Astrocyte (in vitro differentiated cells and primary cell): Measurements from ENCODE around the gene TBC1D8. TPM values are rescaled to one million over a fixed set of nuclear protein-coding genes. Genes with fewer than 3 reads are reported as not detected.

Source experiments
- DNase-seq: peaks from one replicate; pipeline ENCODE4 v3.0.0-alpha.2; 2010; ENCODE audit warnings: low read depth
- FAIRE-seq: peaks from 2 replicates; lab custom pipeline; 2011; peaks lifted over from hg19 to GRCh38; lab: Jason Lieb, UNC
- H2AFZ ChIP-seq: 2 replicates; pipeline ENCODE4 v1.6.0; 2012; ENCODE audit warnings: low read depth, low read length, inconsistent platforms
- H3K27ac ChIP-seq: 2 replicates; pipeline ENCODE4 v1.5.1; 2011; ENCODE audit warnings: low read depth, low read length, inconsistent platforms
- H3K27me3 ChIP-seq: 2 replicates; pipeline ENCODE4 v1.6.0; 2011; ENCODE audit warnings: low read length, inconsistent platforms; ENCODE audit not compliant: insufficient read depth
- H3K36me3 ChIP-seq: 2 replicates; pipeline ENCODE4 v1.5.1; 2011; ENCODE audit warnings: low read length, inconsistent platforms; ENCODE audit not compliant: insufficient read depth
- H3K4me1 ChIP-seq: 2 replicates; pipeline ENCODE4 v1.5.1; 2011; ENCODE audit warnings: low read length, inconsistent platforms; ENCODE audit not compliant: insufficient read depth
- H3K4me2 ChIP-seq: 2 replicates; pipeline ENCODE4 v1.6.0; 2012; ENCODE audit warnings: low read length, inconsistent platforms
- H3K4me3 ChIP-seq: 2 replicates; pipeline ENCODE4 v1.5.1; 2011; ENCODE audit warnings: low read depth, mild to moderate bottlenecking, low read length, inconsistent platforms; ENCODE audit not compliant: insufficient read depth
- H3K79me2 ChIP-seq: 2 replicates; pipeline ENCODE4 v1.6.0; 2012; ENCODE audit warnings: mild to moderate bottlenecking, low read length, inconsistent platforms; ENCODE audit not compliant: insufficient read depth
- H3K9ac ChIP-seq: 2 replicates; pipeline ENCODE4 v1.6.0; 2012; ENCODE audit warnings: mild to moderate bottlenecking, low read length, inconsistent platforms
- H3K9me3 ChIP-seq: 2 replicates; pipeline ENCODE4 v1.5.1; 2012; ENCODE audit warnings: low read depth, mild to moderate bottlenecking, low read length, inconsistent platforms; ENCODE audit not compliant: insufficient read depth
- H4K20me1 ChIP-seq: 2 replicates; pipeline ENCODE4 v1.6.0; 2012; ENCODE audit warnings: low read length, inconsistent platforms; ENCODE audit not compliant: insufficient read depth
- H3K27ac Mint-ChIP-seq: one replicate; pipeline ENCODE4 v1.8.0; 2021; ENCODE audit warnings: mild to moderate bottlenecking, mixed read lengths; ENCODE audit not compliant: unreplicated experiment
- H3K27me3 Mint-ChIP-seq: one replicate; pipeline ENCODE4 v1.8.0; 2021; ENCODE audit warnings: low read depth, mixed read lengths; ENCODE audit not compliant: unreplicated experiment
- H3K36me3 Mint-ChIP-seq: one replicate; pipeline ENCODE4 v1.8.0; 2021; ENCODE audit warnings: low read depth, mixed read lengths; ENCODE audit not compliant: unreplicated experiment
- H3K4me1 Mint-ChIP-seq: one replicate; pipeline ENCODE4 v1.8.0; 2021; ENCODE audit warnings: low read depth, mixed read lengths; ENCODE audit not compliant: unreplicated experiment
- H3K4me3 Mint-ChIP-seq: one replicate; pipeline ENCODE4 v1.8.0; 2021; ENCODE audit warnings: mild to moderate bottlenecking, moderate library complexity, mixed read lengths; ENCODE audit not compliant: unreplicated experiment
- H3K9me3 Mint-ChIP-seq: one replicate; pipeline ENCODE4 v1.8.0; 2021; ENCODE audit warnings: mild to moderate bottlenecking, mixed read lengths; ENCODE audit not compliant: unreplicated experiment
- EZH2 ChIP-seq: IDR thresholded peaks from 2 replicates; pipeline ENCODE4 v1.6.1; 2012; ENCODE audit warnings: mild to moderate bottlenecking, low read length, inconsistent platforms; ENCODE audit not compliant: insufficient read depth
- total RNA-seq: library from RNA; stranded (reverse); gene quantifications from 2 replicates; pipeline ENCODE4 v1.2.1, GENCODE V29; 2021
- TF ChIP-seq, protein P1 (sequence below): IDR thresholded peaks from 2 replicates; pipeline ENCODE4 v1.5.1; 2011; ENCODE audit warnings: low read depth, mild to moderate bottlenecking, inconsistent platforms, low read length, moderate library complexity; ENCODE audit not compliant: insufficient read depth

Gene TBC1D8
- total RNA-seq, 1 donor from 2014 or later, result 2.4 TPM

DNA sequence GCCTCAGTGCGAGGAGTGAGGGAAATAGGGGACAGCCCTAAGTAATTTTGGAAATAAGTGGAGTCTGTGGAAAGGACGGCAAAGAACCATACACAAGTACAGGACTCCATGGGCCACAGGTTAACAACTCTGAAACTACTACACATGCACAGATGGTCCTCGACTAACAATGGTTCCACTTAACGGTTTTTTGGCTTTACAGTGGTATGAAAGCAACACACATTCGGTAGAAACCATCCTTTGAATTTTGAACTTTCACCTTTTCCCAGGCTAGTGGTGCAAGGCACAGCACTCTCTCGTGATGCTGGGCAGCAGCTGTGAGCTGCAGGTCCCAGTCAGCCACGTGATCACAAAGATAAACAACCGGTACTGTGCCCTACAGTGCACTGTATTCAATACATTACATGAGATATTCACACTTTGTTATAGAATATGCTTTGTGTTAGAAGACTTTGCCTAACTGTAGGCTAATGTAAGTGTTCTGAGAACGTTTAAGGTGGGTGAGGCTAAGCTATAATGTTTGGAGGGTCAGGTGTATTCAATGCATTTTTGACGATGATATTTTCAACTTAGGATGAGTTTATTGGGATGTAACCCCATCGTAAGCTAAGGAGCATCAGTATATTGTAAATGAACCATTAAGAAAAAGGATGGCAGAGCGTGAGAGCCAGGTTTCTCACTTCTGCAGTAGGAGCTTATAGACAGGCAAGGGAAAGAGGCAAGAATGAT lies 44.6 kb downstream of the TBC1D8 start:
- Mint-ChIP-seq H3K4me1 (no peaks in the 10 kb centered on the region), H3K9me3 (peaks cover 7% of the 10 kb centered on the region), H3K4me3 (no peak overlapping the region), H3K36me3 (no peaks in the 10 kb centered on the region), H3K27me3 (no peaks in the 10 kb centered on the region), H3K27ac (no peak overlapping the region)
- Histone ChIP-seq H3K27me3 (no peaks in the 10 kb centered on the region), H3K4me1 (no peaks in the 10 kb centered on the region), H3K4me2 (no peak overlapping the region), H2AFZ (no peak overlapping the region), H4K20me1 (no peaks in the 10 kb centered on the region), H3K27ac (no peak overlapping the region), H3K79me2 (no peaks in the 10 kb centered on the region), H3K9me3 (no peaks in the 10 kb centered on the region), H3K9ac (no peak overlapping the region), H3K4me3 (no peak overlapping the region), H3K36me3 (no peaks in the 10 kb centered on the region)
- no peak for DNase-seq
- no peak for FAIRE-seq
- TF ChIP-seq, protein P1, sequence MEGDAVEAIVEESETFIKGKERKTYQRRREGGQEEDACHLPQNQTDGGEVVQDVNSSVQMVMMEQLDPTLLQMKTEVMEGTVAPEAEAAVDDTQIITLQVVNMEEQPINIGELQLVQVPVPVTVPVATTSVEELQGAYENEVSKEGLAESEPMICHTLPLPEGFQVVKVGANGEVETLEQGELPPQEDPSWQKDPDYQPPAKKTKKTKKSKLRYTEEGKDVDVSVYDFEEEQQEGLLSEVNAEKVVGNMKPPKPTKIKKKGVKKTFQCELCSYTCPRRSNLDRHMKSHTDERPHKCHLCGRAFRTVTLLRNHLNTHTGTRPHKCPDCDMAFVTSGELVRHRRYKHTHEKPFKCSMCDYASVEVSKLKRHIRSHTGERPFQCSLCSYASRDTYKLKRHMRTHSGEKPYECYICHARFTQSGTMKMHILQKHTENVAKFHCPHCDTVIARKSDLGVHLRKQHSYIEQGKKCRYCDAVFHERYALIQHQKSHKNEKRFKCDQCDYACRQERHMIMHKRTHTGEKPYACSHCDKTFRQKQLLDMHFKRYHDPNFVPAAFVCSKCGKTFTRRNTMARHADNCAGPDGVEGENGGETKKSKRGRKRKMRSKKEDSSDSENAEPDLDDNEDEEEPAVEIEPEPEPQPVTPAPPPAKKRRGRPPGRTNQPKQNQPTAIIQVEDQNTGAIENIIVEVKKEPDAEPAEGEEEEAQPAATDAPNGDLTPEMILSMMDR, result no peak
- TF ChIP-seq EZH2, result no peak

DNA sequence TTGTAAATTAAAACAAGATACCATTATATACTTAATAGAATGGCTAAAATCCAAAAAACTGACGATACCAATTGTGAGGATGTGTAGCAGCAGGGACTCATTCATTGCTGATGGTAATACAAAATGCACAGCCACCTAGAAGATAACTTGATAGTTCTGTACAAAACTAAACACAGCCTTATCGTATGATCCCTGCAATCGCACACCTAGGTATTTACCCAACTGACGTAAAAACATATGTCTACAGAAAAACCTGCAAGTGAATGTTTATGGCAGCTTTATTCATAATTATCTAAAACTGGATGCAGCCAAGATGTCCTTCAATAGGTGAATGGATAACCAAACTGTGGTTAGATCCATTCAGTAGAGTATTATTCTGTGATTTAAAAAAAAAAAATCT lies 45.5 kb downstream of the TBC1D8 start:
- no peak for DNase-seq
- Histone ChIP-seq H4K20me1 (no peaks in the 10 kb centered on the region), H3K27ac (no peak overlapping the region), H3K4me1 (no peaks in the 10 kb centered on the region), H2AFZ (no peak overlapping the region), H3K79me2 (no peaks in the 10 kb centered on the region), H3K36me3 (no peaks in the 10 kb centered on the region), H3K9me3 (no peaks in the 10 kb centered on the region), H3K9ac (no peak overlapping the region), H3K4me2 (no peak overlapping the region), H3K27me3 (no peaks in the 10 kb centered on the region), H3K4me3 (no peak overlapping the region)
- TF ChIP-seq, protein P1, result no peak
- TF ChIP-seq EZH2, result no peak
- H3K9me3 Mint-ChIP-seq, result peaks cover 14% of the 10 kb centered on the region
- H3K27me3 Mint-ChIP-seq, result no peaks in the 10 kb centered on the region
- H3K36me3 Mint-ChIP-seq, result no peaks in the 10 kb centered on the region
- no peak for FAIRE-seq
- H3K4me3 Mint-ChIP-seq, result no peak overlapping the region
- H3K27ac Mint-ChIP-seq, result no peak overlapping the region
- no peaks in the 10 kb centered on the region for H3K4me1 Mint-ChIP-seq

DNA sequence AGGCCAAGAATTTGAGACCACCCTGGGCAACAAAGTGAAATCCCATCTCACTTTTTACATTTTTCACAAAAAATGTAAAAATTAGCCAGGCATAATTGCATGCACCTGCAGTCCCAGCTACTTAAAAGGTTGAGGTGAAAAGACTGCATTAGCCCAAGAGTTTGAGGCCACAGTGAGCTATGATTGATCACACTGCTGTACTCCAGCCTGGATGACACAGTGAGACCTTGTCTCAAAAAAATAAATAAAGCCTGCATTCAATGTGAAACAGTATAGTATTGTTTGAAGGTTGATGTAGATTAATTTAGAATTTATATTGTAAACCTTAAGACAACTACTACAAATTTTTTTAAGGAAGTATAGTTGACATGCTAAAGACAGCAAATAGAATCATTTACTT lies 53.5 kb downstream of the TBC1D8 start:
- no peak overlapping the region for H3K4me3 ChIP-seq
- Mint-ChIP-seq H3K27me3 (no peaks in the 10 kb centered on the region), H3K4me1 (no peaks in the 10 kb centered on the region), H3K9me3 (peaks cover 23% of the 10 kb centered on the region), H3K4me3 (no peak overlapping the region), H3K27ac (no peak overlapping the region), H3K36me3 (peaks cover 2% of the 10 kb centered on the region)
- H3K9me3 ChIP-seq, result no peaks in the 10 kb centered on the region
- H3K9ac ChIP-seq, result no peak overlapping the region
- H3K27me3 ChIP-seq, result no peaks in the 10 kb centered on the region
- no peaks in the 10 kb centered on the region for H3K36me3 ChIP-seq
- H3K79me2 ChIP-seq, result no peaks in the 10 kb centered on the region
- H3K4me1 ChIP-seq, result no peaks in the 10 kb centered on the region
- no peak for TF ChIP-seq EZH2
- TF ChIP-seq, protein P1, result no peak
- H2AFZ ChIP-seq, result no peak overlapping the region
- no peak overlapping the region for H3K4me2 ChIP-seq
- DNase-seq (no peak), FAIRE-seq (no peak)
- H3K27ac ChIP-seq, result no peak overlapping the region
- H4K20me1 ChIP-seq, result no peaks in the 10 kb centered on the region
